ENCODE results near the gene KMO.

KMO gene

DNA sequence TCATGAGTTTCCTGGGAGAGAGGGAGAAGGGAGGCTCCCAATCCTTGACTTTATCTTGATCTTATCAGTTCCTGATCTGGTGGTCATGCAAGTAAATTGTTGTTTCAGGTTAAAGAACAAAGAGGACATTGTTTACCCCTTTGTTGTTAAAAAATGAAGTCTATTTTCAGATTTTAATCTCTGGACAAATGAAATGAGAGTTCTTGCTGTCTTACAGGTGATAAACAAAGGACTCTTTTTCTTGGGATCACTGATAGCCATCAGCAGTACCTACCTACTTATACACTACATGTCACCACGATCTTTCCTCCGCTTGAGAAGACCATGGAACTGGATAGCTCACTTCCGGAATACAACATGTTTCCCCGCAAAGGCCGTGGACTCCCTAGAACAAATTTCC lies 59.6 kb downstream of the KMO start:
- in situ Hi-C loops (cut with MboI; ENCODE audit: low sequenced_read_pairs), result no loop called here

DNA sequence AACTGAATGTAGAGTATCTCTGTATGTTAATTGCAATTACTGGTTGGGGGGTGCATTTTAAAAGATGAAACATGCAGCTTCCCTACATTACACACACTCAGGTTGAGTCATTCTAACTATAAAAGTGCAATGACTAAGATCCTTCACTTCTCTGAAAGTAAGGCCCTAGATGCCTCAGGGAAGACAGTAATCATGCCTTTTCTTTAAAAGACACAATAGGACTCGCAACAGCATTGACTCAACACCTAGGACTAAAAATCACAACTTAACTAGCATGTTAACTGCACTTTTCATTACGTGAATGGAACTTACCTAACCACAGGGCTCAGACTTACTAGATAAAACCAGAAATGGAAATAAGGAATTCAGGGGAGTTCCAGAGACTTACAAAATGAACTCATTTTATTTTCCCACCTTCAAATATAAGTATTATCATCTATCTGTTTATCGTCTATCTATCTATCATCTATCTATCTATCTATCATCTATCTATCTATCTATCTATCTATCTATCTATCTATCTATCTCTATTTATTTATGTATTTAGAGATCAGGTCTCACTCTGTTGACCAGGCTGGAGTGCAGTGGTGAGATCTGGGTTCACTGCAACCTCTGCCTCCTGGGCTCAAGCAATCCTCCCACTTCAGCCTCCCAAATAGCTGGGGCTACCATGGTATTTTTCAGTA lies 60.2 kb downstream of the KMO start:
- in situ Hi-C loops (cut with MboI; ENCODE audit: low sequenced_read_pairs), result no loop called here

DNA sequence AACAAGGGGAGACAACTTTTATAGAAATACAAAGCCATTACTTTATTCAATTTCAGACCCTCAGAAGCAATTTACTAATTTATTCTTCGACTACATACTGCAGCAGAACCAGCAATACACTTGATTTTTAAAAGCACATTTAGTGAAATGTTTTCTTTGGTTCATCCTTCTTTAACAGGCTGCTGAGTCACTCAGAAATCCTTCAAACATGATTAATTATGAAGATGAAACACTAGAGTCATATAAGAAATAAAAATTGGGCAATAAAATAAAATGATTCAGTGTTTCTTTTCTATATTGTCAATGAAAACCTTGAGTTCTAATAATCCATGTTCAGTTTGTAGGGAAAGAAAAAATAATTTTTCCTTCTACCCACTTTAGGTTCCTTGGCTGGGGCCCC lies 61.0 kb downstream of the KMO start:
- in situ Hi-C loops (cut with MboI; ENCODE audit: low sequenced_read_pairs), result no loop called here

DNA sequence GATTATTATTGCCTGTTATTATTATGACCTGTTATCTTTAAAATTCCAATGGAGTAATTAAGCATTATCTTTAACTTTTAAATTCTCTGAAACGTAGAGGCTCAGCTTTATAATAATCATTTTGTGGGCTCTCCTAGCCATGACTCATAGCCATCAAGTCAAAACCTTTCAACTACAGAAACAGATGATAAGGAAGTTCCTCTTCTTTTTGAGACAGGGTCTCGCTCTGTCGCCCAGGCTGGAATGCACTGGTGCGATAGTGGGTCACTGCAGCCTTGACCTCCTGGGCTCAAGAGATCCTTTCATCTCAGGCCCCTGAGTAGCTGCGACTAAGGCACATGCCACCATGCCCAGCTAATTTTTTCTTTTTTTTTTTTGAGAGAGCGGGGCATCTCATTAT lies 64.5 kb downstream of the KMO start:
- in situ Hi-C loops (cut with MboI; ENCODE audit: low sequenced_read_pairs), result no loop called here

- in situ Hi-C loops (cut with MboI; ENCODE audit: low sequenced_read_pairs), result no loop called here
These were observed 66.1 kb downstream of the KMO start for GRCh38 chr1:241598249-241598648.

GRCh38 chr1:241600496-241600901 lies 68.3 kb downstream of the KMO start:
- in situ Hi-C loops (cut with MboI; ENCODE audit: low sequenced_read_pairs), result no loop called here

DNA sequence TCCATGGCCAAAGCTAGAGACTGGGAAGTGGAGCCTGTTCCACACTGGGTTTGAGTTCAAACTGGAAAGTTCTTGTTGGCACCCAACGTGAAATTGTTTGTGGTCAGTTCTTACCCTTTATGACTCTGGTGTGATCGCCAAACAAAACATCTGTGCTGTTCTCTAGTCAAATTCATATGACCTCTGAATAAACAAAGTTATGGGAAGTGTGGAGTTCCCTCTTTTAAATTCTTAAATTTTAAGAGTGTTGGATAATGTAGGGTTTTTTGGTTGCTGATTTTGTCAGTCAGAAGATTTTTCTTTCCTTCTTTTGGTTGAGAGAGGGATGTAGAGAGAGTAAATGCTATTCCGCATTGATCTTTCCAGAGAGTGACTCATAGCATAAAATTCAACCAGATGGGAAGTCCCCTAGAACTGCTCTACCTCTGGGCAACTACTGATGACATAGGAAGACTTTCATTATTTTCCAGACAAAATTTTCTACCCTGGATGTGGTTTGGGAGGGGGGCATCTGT lies 71.6 kb downstream of the KMO start:
- in situ Hi-C loops (cut with MboI; ENCODE audit: low sequenced_read_pairs), result no loop called here

DNA sequence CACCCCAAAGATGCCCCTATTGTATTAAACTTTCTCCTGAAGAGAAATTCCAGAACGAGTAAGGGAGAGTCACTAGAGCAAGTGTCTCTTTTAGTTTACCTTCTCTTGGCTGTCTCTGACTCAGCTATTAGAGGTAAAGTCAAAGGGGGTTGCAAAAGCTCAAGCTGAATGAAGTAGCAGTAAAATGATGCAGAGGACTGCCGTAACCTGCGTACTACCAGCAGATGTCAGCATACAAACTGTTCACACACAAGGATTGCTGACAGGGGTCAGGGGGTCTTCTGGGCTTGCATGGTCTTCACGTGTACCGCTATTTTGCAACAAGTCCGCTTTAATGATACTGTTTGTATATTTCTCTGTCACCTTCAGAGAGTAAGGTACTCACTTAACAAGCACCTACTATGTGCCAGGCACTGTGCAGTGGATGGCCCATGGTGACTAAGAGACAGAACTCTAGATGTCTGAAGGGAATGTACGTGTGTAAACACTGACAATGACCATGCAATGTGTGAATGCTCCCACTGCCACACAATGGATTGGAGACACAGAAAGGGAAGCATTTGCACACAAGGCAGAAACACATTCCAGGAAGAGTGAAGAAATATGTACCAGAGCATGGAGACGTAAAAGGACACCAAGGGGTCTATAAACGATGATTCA lies 73.1 kb downstream of the KMO start:
- in situ Hi-C loops (cut with MboI; ENCODE audit: low sequenced_read_pairs), result no loop called here

DNA sequence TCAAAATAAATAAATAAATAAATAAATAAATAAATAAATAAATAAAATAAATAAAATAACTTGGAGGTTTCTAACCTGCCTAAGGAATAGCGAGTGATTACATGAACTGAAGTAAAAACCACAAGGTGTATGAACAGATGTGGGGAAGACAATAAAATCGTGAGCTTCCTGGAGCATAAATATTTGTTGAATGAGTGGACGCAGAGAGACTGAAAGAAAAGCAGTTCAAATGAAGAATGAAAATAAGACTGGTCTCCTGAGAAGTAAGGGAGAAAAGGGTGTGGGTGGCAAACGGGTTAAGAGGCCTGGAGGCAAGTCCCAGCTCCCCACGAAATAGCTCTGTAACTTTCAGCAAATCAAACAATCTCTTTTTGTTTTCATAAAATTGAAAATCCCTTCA lies 74.4 kb downstream of the KMO start:
- in situ Hi-C loops (cut with MboI; ENCODE audit: low sequenced_read_pairs), result no loop called here

DNA sequence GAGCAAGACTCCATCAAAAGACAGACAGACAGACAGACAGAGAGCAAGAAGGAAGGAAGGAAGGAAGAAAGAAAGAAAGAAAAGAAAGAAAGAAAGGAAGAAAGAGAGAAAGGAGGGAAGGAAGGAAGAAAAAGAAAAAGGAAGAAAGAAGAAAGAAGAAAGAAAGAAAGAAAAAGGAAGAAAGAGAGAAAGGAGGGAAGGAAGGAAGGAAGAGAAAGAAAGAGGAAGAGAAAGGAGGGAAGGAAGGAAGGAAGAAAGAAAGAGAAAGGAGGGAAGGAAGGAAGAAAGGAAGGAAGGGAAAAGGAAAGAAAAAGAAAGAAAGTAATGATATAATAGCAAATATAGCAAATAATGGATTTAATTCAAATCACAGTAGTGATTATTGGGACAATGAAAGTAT lies 75.3 kb downstream of the KMO start:
- in situ Hi-C loops (cut with MboI; ENCODE audit: low sequenced_read_pairs), result no loop called here

- in situ Hi-C loops (cut with MboI; ENCODE audit: low sequenced_read_pairs), result no loop called here
These were observed 76.3 kb downstream of the KMO start for GRCh38 chr1:241608379-241609033.

GRCh38 chr1:241610056-241610815 lies 78.1 kb downstream of the KMO start:
- in situ Hi-C loops (cut with MboI; ENCODE audit: low sequenced_read_pairs), result no loop called here

- in situ Hi-C loops (cut with MboI; ENCODE audit: low sequenced_read_pairs), result no loop called here
These were observed 78.9 kb downstream of the KMO start for GRCh38 chr1:241611063-241611462.

GRCh38 chr1:241611736-241612135 lies 79.6 kb downstream of the KMO start:
- in situ Hi-C loops (cut with MboI; ENCODE audit: low sequenced_read_pairs), result no loop called here

DNA sequence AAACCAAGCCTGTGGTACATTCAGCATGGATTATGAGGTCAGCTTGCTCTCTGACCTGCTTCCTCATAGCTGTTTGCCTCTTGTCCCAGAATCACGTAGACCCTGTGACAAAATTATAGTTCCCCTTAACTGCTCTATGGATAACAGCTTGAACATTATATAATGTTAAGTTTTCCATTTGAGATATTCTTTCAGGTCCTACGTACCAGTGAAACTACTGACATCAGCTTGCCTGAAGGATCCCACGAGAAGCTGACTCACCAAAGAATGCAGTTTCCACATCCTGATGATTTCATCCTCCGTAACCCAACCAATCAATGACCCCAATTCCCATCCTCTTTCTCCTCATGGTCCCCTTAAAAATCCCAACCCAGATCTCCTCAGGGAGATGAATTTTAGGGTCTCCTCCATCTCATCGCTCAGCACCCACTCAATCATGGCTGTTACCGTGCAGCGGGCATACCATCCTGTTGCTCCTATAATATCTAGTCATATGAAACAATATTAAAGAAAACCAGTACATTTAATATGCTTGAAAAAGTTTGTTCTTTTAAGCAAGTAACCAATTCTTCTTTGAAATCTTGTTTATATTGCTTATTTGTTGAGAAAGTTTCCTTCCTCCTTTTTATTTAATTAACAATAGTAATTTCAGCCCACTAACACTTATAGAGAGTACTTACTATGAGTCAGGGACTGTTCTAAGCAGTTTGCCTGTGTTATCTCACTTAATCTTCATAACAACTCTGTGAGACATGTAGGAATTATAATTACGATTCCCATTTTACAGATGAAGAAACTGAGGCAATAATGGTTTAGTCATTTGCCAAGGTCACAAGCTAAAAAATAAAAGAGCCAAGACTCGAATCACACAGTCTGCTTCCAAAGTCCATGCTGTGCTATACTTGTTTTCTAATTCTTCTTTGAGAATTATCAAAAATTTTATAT lies 80.6 kb downstream of the KMO start:
- in situ Hi-C loops (cut with MboI; ENCODE audit: low sequenced_read_pairs), result no loop called here

- in situ Hi-C loops (cut with MboI; ENCODE audit: low sequenced_read_pairs), result no loop called here
These were observed 82.0 kb downstream of the KMO start for GRCh38 chr1:241614144-241614543.

DNA sequence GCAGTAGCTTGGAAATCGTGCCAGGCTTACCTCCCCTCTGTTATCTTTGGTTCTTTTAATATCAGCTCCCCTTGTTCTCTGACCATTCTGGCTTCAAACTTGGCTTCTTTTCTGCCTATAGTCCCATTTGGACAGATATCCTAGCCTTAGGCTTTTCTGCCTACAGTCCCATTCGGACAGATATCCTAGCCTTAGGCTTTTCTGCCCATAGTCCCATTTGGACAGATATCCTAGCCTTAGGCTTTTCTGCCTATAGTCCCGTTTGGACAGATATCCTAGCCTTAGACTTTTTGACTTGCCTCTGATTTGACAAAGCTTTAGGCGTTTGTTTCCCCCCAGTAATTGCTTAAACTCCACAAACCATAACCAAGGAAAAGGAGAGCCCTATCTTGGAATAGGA lies 82.4 kb downstream of the KMO start:
- in situ Hi-C loops (cut with MboI; ENCODE audit: low sequenced_read_pairs), result no loop called here

GRCh38 chr1:241615043-241615974 lies 83.1 kb downstream of the KMO start:
- in situ Hi-C loops (cut with MboI; ENCODE audit: low sequenced_read_pairs), result no loop called here

DNA sequence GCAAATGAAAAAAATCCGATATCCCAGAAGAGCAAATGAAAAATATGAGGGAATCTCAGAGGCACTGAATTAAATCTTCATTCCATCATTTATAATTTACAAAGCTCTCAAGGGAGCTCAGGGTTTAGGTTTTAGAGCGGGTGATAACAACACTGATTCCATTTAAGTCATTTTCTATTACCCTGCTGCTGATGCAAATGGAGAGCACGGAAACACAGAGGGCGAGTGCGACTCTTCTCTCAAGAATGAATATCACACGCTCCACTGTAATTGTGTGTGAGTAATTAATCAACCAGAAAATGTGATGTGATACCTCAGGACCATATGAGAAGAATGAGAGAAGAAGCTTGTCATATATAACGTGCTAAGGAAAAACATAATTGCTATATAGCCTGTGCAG lies 85.2 kb downstream of the KMO start:
- in situ Hi-C loops (cut with MboI; ENCODE audit: low sequenced_read_pairs), result no loop called here
